Hematopoietic multipotent progenitor cell treated with erythropoietin and hydrocortisone succinate and interleukin-3 and kit ligand, for 15 days (in vitro differentiated cells): ENCODE data around the gene LARGE1.

ENCODE experiments used
- DNase-seq: peaks from one replicate; pipeline ENCODE4 v3.0.0-alpha.2; 2015; ENCODE audit warnings: low spot score

LARGE1 gene

DNA sequence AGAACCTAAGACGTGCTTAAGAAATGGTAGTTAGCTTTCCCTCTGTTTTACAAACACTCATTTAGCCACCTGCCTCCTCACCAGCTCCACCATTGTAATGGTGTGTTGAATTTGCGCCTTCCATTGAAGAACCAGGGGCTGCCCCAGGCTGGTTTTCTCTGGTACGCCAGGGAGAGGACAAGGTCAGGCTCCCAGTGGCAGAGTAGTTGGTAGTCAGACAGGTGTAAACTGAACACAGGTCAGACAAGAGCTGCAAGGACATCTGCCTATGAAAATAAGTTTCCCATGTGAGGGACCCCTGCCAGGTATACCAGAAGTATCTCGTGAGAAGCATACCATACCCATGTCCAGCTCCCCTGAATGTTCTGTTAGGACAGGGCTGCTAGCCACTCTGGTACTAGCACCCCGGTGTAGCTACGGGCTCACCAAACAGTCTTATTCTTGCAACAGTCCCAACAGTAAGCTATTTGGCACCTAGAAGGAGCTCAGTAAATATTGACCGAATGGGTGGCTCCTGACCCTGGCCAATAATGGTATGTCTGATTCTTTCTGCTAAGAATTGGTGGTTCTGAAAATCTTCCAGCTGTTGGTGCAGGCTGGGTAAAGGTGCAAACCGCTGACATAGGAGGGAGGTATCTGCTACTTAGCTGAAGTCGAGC, 359.0 kb downstream of the LARGE1 start:
- no peak for DNase-seq

DNA sequence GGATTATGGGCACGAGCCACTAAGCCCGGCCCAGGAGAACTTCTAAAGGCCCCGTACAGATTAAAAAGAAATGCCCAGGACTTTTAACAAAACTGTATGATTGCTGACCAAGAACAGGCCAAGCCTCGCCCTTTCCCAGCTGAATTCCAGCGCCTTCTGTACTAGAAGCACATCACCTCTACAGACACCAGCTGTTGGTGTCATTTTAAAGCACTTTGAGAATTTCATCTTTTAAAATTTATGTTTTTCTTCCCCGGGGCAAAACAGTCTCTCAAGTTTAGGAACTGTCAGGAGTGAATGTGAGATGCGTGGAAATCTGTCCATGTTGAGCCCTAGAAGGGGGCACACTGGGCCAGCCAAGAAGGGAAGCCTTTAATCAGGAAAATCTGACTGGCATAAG, 362.4 kb downstream of the LARGE1 start:
- no peak for DNase-seq

DNA sequence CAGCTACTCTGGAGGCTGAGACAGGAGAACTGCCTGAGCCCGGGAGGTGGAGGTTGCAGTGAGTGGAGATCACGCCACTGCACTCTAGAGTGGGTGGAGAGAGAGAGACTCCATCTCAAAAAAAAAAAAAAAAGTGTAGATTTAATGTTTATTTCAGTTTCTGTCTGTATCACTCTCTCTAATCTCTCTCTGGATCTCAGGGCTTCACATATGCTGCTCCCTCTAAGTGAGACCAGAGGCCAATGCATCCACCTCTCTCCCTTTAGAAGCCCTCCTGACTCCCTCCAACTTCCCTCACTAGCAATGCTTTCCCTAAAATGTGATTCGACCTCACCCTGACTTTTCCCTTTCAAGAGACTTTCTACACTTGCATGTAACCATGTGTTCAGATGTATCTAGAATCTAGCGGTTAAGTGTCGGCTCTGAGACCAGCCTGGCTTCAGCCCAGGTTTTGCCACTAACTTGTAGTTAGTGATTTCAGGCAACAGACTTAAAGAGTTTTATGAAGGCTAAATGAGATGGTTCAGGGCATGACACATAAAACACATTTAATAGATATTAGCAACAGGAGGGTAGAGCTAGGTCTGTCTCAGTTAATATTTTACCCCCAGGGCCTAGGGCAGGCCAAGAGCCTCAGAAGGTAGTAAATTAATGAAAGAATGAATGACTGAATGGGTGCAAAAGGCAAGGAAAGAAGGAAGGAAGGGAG, 364.3 kb downstream of the LARGE1 start:
- DNase-seq, result no peak

DNA sequence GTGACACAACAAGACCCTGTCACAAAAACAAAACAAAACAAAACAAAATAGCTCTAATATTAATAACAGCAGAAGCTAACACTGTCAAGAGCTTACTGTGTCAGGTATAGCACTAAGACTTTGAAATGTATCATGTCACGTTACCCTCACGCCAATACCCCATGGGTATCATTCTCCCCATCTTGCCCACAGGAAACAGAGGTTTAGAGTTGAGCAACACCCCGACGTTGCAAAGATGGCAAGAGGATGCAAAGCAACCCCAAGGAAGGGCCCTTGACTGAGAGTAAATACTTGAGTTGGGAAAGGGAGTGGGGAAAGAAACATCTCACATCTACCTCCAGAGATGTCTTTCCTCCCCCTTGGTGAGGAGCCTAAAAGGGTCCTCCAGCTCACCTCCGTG, 366.8 kb downstream of the LARGE1 start:
- no peak for DNase-seq

DNA sequence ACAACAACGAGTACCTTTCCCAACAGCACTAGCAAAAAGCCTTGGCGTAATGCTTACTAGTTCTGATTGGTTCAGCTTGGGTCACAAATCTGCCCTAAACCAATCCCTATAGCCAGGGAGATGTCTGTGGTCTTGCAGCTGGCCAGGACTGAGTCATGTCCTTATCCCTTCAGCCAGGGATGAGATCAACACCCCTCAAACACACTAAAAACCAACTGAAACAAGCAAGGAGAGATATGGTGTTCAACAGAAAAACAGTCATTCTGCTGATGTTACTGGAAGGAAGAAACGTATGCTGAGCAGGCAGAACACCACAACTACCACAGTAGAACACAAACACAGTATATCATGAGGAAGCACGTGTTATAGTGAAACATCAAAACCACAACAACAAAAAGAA, 375.6 kb downstream of the LARGE1 start:
- no peak for DNase-seq

DNA sequence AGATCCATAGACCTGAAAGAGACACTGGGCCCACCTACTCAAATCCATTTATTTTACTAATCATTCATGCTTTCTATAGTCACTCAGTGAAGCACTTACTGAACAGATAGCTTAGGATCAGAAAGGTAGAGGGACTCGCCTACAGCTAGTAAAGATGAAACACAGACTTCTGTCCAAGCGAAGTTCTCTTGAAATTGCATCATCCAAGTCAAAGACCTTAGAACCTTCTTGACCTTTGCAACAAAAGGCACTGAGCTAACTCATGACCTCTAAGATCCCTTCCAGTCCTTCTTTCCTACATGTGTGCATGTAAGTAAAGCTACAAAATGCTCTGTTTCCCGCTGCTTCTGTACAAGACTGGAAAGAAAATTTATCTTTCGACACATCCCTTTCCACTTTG, 377.6 kb downstream of the LARGE1 start:
- DNase-seq, result no peak

DNA sequence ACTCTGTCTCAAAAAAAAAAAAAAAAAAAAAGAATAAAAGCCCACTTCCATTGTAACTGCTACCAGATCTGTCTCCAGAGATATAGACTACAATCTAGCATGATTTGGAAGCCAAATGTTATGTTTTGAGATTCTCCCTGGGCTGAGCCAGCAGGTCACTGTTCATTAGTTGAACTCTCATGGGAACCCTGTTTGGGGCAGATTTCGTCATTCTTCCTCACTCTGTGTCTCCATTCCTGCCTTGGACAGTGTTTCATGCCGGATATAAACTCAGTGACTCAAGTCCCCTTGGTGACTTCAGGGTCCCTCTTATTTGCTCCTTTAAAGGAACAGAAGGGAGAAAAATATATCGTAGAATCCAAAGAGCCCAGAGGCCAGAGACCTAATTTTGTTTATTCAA, 378.1 kb downstream of the LARGE1 start:
- DNase-seq, result no peak

DNA sequence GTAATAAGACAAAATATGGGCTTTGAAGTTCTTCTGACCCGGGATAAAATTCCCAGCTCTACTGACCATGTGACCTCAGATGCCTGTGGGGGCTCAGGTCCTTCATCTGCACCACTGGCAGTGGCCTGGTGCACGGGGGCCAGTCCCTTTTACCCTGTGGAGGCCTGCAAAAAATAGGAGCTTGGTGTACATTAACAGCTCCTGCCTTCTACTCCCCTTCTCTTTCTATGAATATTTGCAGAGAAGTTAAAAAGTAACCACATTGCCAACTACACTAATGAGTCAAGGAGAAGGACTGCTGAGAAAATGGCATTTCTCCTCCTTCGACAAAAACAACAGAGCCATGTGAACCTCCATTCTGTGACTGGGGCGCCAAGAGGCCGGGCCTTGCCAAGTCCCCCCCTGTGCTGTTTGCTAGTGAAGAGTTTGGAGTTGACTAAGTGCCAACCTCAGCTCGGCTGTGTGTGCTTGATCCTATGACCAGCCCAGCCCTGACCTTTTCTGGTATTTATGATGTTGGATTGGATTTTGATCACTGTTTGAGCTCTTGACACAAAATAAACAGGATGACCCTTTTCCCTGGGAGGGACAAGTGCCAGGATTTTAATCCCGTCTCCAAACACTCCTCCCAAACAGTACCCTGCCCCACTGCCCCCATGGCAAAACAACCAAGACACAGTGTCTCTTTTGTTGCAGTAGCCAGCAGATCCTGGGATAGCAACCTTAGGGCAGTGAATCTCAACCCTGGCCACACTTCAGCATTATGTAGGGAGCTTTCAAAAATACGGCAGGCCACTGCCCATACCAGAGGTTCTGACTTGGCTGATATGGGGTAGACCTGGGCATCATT, 380.1 kb downstream of the LARGE1 start:
- no peak for DNase-seq

DNA sequence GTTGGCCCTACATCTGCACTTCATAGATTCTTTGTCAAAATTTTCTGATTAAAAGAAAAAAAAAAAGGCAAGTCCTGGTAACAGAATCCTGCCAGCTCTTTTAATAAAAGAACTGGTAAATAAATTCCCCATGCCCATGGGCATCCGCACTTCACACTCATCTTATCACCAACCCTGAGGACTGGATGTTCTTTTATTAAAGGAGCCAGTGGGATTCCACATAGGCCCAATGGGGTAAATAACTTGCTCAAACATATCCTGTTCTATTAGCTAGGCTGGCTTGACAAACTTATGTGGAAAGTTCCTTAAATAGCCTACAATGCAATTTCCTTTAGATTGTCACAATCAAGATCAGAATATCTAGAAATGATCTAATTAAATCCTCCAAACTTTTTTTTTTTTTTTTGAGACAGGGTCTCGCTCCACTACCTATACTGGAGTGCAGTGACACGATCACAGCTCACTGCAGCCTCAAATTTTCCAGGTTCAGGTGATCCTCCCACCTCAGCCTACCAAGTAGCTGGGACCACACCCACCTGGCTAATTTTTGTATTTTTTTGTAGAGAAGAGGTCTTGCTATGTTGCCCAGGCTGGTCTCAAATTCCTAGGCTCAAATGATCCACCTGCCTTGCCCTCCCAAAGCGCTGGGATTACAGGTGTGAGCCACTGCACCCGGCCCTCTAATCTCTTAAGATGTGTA, 380.9 kb downstream of the LARGE1 start:
- DNase-seq, result no peak

DNA sequence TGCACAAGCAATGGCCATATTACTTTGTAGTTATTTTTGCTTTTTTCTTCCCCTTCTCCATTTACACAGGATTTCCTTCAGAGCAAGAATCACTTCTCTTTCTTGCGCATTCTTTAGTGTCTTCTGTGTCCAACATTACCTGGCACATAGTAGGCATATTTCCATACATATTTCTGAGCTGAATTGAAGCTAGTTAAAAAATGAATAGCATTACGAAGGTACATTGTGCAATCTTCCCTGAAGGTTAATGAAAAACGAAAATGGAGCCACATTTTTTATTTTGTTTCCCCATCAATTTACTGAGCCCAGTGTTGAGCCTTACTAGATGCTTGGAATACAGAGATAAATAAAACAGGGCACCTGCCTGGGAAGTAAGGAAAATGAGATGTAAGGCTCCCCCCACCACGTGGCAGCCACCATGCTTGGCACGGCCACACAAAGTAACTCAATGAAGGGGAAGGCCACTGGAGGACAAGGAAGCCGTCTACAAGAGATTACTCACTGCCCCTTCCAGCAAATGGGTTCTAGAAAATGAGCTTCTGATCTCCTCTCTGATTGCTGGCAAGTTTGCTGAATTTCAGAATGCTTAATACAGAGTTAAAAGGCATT, 381.9 kb downstream of the LARGE1 start:
- no peak for DNase-seq

DNA sequence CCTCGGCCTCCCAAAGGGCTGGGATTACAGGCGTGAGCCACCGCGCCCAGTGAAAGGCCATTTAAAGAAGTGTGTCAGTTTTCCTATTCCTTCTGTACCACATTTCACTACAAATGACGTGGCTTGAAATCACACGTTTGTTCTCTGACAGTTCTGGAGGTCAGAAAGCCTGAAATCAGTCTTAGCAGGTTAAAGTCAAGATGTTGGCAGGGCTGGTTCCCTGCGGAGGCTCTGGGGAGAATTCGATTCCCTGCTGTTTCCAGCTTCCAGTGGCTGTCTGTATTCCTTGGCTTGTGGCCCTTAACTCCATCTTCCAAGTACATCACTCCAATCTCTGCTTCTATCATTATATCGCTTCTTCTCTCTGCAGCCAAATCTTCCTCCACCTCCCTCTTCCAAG, 383.2 kb downstream of the LARGE1 start:
- DNase-seq, result no peak

DNA sequence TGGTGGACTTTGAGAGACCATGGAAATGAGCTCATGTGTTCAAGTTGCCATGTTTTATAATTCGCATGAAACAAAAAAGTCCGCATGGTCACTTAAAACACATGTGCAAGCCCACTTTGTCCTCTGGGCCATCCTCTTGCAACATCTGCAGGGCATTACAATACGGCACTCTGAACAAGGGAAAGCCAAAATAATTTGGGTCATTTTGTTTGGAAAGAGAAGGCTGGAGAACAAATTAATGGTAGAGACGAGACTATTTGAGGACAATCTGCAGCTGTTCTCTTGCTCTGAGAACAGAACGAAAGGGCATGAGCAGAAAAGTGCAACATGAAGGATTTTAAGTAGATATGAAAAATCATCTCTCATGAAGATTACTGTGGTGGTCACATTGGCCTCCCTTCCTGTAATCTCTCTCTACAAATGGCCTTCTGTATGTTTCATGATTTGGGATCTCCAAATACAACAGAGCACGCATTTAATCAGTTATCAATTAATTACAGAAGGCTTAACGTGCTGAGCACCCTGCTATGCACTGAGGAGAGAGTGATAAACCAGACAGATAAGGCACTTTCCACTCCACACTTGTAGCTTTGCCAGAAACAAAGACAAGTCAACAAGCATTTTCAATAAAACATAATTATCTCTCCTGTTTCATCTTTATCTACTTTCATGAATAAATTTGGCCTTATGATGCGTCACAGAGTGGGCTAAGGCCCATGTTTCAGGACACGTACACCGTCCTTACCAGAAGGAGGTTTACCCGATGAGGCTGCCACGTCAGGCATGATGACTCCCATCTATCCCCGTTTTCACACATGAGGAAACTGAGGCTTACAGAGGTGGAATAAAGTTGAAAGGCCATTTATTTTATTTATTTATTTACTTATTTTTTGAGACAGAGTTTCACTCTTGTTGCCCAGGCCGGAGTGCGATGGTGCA, 384.1 kb downstream of the LARGE1 start:
- DNase-seq, result no peak

DNA sequence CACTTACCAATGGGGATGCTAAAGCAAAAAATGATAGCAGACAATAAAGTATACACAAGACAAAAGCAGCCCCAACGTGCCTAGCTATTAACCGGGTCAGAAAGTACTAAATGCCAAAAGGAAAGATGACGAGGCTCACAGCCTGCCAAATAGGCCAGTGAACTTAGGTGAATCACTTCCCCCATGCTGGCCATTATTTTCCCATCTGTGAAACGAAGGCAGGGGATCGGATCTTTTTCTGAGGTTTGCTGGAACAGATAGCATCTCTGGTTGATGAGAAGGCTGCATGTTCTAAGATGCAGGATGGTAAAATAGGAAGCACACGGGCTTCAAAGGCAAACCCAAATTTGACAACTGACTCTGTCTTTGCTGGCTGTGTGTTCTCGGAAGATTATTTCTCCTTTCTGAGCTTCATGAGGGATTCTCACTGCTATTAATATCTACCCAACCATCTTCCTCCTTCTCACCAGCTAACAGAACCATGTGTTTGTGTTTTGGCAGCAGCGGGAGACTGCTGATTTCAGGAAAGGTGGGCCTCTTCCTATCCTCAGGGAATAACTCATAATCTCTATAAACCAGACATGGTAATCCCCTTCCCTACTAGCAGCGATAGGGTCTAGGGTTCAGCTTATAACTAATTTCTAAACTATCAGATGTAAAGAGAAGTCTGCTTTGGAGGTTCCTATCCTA, 390.7 kb downstream of the LARGE1 start:
- DNase-seq, result no peak

DNA sequence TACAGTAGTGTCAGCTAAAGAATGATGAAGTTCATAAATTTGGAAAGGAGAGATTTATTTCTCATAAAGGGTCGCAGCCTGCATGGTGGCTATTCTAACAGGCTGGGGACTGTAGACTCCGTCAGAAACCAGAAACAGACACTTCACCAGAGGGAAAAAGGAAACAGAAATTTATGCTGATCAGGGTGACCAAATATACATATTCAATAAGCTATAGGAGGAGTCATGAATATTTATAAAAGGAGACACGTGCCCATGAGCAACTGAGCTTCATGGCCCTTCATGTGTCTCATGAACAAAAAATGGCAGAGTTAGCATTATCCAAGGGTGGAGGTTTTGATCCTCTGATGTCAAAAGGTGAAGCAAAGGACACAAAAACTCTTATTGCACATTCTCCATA, 392.1 kb downstream of the LARGE1 start:
- DNase-seq, result no peak

DNA sequence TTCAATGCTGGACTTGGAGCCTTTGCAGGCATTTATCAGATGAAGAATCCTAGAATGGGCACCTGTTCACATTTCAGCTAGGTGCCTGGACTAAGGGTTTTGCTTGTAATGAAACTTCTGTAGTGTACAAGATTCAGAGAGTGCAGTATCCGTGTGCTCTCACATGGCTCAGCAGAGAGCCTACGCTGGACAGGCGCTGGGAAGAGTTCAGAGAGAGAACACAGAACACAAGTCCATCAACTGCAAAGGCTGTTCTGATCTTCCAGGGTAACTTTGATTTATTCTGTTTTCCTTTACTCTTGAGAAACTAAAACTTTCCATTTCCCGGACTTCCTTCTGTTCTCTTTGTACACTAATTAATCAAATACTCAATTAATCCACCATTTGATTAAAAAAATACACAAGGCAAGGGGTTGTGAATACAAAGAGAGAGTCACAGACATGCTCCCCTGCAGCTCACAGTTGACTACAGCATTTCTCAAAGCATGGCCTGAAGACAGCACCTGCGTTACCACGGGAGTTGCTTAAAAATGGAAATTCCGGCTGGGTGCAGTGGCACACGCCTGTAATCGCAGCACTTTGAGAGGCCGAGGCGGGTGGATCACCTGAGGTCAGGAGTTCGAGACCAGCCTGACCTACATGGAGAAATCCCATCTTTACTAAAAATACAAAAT, 393.7 kb downstream of the LARGE1 start:
- DNase-seq, result no peak

DNA sequence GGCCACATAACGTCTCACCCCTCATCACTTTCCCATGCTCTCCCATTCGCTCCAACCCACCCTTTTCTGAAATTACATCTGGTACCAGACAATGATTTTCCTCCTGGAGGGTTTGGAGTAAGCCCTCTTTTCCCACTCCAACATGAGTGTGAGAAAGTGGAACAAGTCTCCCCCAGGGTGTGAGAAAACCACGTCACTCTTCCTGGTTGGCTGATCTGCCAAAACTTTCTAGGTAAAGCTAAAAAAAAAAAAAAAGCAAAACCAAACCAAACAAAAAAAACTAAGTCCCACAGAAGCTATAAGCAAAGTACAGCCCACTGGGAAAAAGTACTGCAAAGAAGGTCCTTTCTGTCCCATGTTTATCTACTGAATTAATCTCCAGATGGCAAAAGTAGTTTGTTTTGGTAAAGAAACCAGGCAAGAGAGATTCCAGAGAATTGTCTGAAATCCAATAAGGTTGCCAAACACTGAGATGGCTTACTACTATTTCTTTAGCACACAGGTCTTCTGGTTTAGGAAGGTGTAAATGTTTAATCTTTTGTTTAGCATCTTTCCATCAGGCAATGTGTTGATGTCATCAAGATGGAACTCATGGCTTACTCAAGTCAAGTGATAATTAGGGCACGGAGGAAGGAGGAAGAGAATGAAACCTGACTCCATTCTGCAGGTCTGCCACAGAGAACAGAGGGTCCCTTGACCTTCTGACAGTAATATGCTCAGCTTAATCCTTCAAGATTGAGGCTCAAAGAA, 395.6 kb downstream of the LARGE1 start:
- no peak for DNase-seq

DNA sequence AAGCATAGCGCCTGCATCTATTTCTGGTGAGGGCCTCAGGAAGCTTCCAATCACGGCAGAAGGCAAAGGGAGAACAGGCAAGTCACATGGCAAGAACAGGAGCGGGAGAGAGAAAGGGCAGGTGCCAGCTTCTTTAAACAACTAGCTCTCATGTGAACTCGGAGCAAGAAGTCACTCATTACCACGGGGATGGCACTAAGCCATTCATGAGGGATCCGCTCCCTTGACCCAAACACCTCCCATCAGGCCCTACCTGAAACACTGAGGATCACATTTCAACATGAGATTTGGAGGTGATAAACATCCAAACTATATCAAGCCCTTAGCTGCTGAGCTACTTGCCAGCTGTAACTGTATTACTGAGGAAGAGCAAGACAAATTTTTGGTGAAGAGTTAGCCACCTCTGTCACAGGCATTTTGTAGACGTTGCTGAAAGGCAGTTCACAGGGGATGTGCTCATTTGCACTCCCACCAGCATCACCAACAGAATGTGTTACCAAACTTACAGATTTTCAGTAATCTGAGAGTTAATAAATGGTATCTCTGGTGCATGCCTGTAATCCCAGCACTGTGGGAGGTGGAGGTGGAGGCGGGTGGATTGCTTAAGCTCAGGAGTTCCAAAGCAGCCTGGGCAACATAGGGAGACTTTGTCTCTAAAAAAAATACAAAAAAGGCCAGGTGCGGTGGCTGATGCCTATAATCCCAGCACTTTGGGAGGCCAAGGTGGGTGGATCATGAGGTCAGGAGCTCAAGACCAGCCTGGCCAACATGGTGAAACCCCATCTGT, 398.2 kb downstream of the LARGE1 start:
- DNase-seq, result no peak
